NCI-H187 (cell line): Measurements from ENCODE around the gene PRKN.

Experiments
- DNase-seq, 2 experiments: peaks; one replicate each; lab custom pipeline; 2025; lab: John Stamatoyannopoulos, UW

Gene PRKN

DNA sequence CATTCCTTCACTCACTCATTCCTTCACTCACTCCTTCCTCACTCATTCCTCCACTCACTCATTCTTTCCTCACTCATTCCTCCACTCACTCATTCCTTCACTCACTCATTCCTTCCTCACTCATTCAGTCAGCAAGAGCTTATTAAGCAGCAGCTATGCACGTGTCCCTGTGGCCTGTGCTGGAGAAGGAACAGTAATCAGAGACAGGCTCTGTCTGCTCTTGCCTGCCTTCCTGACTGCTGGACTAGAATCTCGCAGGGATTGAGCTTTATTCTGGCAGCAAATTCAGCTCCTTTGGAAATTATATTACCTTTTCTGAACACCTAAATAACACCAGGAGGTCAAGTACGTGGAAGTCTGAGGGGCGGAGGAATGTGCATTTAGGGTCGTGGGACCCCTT is 1314.8 kb downstream of the PRKN start:
- no peak for DNase-seq

DNA sequence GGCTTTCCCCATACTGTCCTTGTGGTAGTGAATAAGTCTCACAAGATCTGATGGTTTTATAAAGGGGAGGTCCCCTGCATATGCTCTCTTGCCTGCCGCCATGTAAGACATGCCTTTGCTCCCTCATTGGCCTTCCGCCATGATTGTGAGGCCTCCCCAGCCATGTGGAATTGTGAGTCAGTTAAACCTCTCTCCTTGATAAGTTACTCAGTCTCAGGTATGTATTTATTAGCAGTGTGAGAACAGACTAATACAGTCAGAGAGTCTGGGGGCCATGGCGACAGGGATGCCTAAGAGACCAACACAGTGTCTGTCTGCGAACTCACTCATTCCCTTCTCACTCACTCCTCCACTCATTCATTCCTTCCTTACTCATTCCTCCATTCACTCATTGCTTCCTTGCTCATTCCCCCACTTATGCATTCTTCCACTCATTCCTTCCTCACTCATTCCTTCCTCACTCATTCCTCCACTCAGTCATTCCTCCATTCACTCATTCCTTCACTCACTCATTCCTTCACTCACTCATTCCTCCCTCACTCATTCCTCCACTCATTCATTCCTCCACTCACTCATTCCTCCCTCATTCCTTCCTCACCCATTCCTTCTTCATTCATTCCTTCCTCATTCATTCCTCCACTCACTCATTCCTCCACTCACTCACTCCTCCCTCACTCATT is 1316.2 kb downstream of the PRKN start:
- DNase-seq, result no peak

DNA sequence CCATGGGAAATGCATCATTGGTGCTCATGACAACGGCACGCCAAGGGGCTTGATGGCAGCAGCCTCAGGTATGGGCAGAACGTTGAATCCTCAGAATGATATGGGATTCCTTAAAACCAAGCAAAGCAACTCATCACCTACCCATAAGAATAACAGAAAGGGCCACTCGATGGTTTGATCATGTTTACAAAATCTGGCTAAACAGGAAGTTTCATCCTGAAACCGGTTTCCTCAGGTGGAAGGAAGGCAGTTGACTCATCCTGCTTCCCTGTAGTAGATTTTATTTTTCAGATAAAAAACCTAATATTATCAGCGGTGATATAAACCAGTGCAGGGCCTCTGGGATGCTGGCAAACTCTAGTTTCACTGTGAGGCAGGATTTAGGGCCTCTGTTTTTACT is 1316.8 kb downstream of the PRKN start:
- DNase-seq, result no peak

DNA sequence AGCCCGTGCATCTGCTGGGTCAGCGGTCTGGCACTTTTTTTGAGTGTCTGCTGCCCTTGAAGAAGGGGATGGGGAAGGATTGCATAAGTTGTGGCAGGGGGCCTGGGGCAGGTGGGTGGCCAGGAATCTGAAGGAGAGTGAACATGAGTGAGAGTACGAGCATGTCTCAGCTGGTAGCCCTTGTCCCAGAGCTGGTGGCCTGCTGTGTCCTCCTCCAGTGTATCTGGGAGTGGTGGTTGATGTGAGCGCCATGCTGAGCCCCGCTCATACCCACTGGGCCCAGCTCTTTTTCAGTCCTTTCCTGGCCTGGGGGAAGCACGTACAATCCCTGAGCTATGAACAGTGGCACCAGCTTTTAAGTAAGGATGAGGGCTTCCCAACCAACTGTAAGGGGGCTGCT is 1317.5 kb downstream of the PRKN start:
- DNase-seq, result no peak

GRCh38 chr6:161409353-161409752 is 1318.2 kb downstream of the PRKN start:
- no peak for DNase-seq

DNA sequence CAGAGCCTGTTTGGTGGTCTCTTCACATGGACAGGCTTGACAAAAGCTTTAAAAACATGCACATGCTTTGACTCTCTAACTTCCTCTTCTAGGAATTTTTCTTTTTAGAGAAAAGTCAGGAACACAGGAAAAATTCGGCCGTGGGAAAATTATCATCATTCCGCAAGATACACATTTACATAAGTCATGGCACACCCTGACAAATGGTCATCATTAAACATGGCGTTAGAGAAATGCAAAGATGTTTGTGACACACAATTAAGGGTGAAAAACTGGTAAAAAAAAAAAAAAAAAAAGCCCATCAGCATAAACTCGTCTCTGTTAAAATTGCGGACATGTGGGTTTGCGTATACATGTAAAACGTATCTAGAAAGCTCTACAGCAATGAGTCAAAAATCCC is 1319.5 kb downstream of the PRKN start:
- no peak for DNase-seq

GRCh38 chr6:161407581-161407980 is 1320.0 kb downstream of the PRKN start:
- no peak for DNase-seq

- DNase-seq, result no peak
Observed at GRCh38 chr6:161407115-161407514, 1320.5 kb downstream of the PRKN start.

- no peak for DNase-seq
Observed at GRCh38 chr6:161406646-161407045, 1320.9 kb downstream of the PRKN start.

DNA sequence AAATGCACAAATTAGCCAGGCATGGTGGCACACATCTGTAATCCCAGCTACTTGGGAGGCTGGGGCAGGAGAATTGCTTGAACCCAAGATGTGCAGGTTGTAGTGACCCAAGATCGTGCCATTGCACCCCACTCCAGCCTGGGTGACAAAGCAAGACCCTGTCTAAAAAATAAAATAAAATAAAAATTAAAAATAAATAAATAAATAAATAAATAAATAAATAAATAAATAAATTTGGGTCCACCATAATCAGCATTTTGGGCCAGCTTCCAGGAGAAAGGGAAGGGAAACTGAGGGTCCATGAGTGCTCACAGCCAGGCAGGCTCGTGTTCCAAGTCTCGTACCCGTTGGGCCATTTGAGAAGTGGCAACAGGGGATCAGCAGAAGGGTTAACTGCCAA is 1322.1 kb downstream of the PRKN start:
- DNase-seq, result no peak

- no peak for DNase-seq
Observed at GRCh38 chr6:161403717-161404116, 1323.8 kb downstream of the PRKN start.

- DNase-seq, result no peak
Observed at GRCh38 chr6:161401587-161402309, 1325.8 kb downstream of the PRKN start.

- DNase-seq, result no peak
Observed at GRCh38 chr6:161400671-161401070, 1326.9 kb downstream of the PRKN start.

- no peak for DNase-seq
Observed at GRCh38 chr6:161396539-161396938, 1331.0 kb downstream of the PRKN start.

- no peak for DNase-seq
Observed at GRCh38 chr6:161395716-161396231, 1331.8 kb downstream of the PRKN start.

GRCh38 chr6:161394437-161394836 is 1333.1 kb downstream of the PRKN start:
- DNase-seq, result no peak

GRCh38 chr6:161393839-161394364 is 1333.7 kb downstream of the PRKN start:
- DNase-seq, result no peak

GRCh38 chr6:161393292-161393691 is 1334.3 kb downstream of the PRKN start:
- DNase-seq, result no peak

GRCh38 chr6:161389756-161390155 is 1337.8 kb downstream of the PRKN start:
- DNase-seq, result no peak

- DNase-seq, result no peak
Observed at GRCh38 chr6:161383951-161384350, 1343.6 kb downstream of the PRKN start.

- DNase-seq, result no peak
Observed at GRCh38 chr6:161379834-161380582, 1347.6 kb downstream of the PRKN start.

GRCh38 chr6:161378115-161378514 is 1349.5 kb downstream of the PRKN start:
- no peak for DNase-seq

DNA sequence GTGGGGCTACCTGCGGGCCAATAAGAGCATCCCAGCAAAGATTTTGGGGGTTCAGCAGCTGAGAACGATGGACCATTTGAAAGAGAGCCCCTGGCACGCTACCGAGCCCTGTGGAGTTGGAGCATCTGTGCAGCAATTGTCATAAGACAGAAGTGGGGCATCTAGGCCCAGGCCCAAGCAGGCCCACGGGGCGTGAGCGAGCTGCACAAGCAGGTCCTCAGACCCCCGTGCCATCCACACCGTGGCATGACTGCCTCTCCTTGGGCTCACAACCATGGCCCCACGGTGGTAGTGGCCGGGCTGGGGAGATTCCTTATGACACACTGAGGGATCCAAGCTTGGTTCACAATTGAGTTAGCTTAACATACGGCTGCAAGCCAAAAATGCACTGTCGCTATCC is 1350.5 kb downstream of the PRKN start:
- no peak for DNase-seq
